Measurements from ENCODE around the gene SLC22A13.

Gene SLC22A13

DNA sequence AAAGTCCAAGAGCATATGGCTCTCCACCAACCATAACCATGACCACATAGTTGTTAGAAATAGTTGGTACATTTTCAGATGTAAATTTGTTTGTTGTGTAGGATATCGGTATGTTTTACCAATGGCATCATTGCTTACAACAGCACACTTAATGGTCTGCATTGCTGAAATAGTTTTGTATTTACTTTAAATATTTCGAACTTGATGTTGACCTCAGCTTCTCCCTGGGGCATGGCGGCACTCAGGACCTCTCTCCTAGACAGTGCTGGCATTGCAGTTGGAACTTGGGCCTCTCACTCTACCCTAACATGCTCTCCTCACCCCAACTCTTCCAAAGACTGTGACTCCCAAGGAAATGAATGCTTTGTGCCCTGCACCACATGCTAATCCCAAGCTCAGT is 5.0 kb downstream of the SLC22A13 start:
- H3K4me3 ChIP-seq (ENCODE audit: low read length), result no peak overlapping the region
- TF ChIP-seq, protein P1, sequence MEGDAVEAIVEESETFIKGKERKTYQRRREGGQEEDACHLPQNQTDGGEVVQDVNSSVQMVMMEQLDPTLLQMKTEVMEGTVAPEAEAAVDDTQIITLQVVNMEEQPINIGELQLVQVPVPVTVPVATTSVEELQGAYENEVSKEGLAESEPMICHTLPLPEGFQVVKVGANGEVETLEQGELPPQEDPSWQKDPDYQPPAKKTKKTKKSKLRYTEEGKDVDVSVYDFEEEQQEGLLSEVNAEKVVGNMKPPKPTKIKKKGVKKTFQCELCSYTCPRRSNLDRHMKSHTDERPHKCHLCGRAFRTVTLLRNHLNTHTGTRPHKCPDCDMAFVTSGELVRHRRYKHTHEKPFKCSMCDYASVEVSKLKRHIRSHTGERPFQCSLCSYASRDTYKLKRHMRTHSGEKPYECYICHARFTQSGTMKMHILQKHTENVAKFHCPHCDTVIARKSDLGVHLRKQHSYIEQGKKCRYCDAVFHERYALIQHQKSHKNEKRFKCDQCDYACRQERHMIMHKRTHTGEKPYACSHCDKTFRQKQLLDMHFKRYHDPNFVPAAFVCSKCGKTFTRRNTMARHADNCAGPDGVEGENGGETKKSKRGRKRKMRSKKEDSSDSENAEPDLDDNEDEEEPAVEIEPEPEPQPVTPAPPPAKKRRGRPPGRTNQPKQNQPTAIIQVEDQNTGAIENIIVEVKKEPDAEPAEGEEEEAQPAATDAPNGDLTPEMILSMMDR (conservative IDR thresholded peaks at IDR 0.05; ENCODE audit: low read depth, low read length), result no peak
- no peak for DNase-seq (ENCODE audit: low read depth)

DNA sequence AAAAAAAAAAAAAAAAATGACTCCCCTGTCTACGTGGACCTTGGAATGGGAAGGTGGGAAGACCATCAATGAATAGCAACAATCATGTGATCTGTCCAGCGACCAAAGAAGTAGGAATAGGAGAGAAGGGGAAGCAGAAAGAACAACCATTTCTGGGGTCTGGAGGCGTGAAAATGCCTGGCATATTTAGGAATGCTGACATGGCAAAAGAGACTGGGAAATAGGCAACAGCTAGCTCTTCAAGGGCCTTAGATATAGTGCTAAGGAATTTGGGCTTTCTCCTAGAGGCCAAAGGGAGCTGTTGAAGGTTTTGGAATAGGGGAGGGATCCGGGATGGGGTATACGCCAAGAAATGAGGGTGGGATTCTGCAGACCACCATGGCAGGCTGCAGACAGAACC is 5.9 kb downstream of the SLC22A13 start:
- TF ChIP-seq, protein P1 (conservative IDR thresholded peaks at IDR 0.05; ENCODE audit: low read depth, low read length), result no peak
- no peak overlapping the region for H3K4me3 ChIP-seq (ENCODE audit: low read length)
- DNase-seq (ENCODE audit: low read depth), result no peak

DNA sequence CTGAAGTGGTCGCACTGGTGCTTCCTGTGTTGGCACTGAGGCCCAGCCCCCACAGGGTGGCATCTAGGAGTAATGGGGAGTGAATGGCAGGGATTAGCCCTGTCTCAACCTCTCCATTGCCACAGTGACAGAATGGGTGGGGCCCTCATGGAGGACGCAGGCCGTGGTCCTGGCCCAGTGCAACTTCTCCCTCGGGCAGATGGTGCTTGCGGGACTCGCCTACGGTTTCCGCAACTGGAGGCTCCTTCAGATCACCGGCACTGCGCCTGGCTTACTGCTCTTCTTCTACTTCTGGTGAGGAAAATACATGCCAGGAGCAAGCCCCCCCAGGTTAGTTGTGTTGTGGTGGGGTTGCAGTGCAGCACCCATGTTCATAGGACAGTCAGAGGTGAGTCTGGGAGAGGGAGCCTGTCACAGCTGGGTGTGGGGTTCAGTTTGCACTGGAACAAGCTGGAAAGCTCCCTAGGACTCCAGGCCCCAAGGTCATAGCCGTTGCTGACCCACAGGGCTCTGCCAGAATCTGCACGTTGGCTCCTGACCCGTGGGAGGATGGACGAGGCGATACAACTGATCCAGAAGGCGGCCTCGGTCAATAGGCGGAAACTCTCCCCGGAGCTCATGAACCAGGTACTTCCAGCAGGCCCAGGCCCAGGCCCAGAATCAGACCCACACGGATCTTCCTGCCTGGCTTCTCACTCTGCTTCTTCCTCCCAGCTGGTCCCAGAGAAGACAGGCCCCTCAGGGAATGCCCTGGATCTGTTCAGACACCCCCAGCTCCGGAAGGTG is 9.4 kb downstream of the SLC22A13 start:
- TF ChIP-seq, protein P1 (conservative IDR thresholded peaks at IDR 0.05; ENCODE audit: low read depth, low read length), result no peak
- DNase-seq (ENCODE audit: low read depth), result no peak
- H3K4me3 ChIP-seq (ENCODE audit: low read length), result no peak overlapping the region

DNA sequence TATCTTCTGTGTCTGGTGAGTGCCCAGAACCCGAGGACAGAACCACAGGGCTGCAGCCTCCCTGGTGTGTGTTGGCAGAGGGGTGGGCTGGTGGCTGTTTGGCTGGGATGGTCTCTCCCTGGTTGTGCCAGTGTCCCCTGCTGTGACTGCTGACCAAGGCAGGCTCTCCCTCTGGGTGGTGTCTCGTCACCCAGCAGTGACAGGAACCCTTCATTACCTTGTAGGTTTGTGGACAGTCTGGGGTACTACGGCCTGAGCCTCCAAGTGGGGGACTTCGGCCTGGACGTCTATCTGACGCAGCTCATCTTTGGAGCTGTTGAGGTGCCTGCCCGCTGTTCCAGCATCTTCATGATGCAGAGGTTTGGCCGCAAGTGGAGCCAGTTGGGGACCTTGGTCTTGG is 10.0 kb downstream of the SLC22A13 start:
- DNase-seq (ENCODE audit: low read depth), result no peak
- TF ChIP-seq, protein P1 (conservative IDR thresholded peaks at IDR 0.05; ENCODE audit: low read depth, low read length), result no peak
- H3K4me3 ChIP-seq (ENCODE audit: low read length), result no peak overlapping the region

DNA sequence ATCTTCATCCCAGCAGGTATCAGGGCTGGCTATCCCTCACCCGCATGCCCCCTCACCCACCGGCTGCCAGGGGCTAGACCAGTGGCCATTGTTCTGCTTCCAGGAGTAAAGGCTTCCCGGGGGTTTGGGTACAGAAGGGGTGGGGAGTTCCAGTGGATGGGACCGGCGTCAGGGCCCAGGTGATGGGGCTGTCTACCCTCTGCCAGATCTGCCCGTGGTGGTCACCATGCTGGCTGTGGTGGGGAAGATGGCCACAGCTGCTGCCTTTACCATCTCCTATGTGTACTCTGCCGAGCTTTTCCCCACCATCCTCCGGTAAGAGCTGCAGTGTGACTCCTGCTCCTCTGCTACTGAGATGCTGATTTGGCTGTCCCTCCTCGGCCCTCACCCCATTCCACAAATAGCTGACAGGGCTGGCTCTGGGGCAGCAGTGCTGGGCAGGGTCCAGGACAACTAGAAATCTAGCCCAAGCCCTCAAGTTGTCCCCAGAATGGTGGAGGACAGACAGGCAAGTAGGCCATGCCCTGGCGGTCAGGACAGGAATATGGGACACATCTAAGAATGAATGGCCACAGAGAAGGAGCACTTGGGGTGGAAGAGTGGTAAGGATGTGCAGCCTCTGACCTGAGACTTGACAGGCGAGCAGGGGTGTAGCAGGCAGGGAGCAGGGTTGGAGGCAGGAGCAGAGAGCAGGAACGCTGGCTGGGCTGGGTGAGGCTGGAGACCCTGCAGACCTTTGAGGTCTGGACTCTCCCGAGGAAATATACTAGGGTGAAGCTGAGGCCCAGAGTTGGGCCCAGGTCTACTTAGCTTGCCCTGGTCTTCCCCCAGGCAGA is 10.7 kb downstream of the SLC22A13 start:
- no peak overlapping the region for H3K4me3 ChIP-seq (ENCODE audit: low read length)
- TF ChIP-seq, protein P1 (conservative IDR thresholded peaks at IDR 0.05; ENCODE audit: low read depth, low read length), result no peak

DNA sequence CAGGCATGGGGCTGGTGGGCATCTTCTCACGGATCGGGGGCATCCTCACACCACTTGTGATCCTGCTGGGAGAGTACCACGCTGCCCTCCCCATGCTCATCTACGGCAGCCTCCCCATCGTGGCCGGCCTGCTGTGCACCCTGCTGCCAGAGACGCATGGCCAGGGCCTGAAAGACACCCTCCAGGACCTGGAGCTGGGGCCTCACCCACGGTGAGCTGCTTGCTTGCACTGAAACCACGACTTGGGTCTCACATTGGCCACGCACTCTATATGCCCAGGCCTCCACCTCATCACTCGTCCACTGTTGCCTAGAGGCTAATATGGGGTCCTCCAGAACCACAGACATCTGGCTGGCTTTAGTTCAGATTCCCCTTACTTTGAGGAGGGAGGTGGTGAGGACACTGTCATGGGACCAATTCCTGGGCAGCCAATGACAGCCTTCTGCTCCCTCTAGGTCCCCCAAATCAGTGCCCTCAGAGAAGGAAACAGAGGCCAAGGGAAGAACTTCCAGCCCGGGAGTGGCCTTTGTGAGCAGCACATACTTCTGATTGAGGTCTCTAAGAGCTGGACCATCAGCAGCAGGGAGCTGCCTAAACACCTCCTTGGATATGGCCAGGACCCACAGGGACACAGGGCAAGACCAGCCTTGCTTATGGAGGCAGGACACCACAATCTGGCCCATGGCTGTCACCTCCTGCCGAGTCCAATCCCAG is 11.5 kb downstream of the SLC22A13 start:
- TF ChIP-seq, protein P1 (conservative IDR thresholded peaks at IDR 0.05; ENCODE audit: low read depth, low read length), result no peak
- DNase-seq (ENCODE audit: low read depth), result no peak
- H3K4me3 ChIP-seq (ENCODE audit: low read length), result no peak overlapping the region

More for the DNA sequence above, 10.7 kb downstream of the SLC22A13 start:
- no peak for DNase-seq (ENCODE audit: low read depth)
